Tibial nerve (tissue), 4 donors: ENCODE results near the gene KCNJ9.

ENCODE experiments used
- CTCF ChIP-seq, 5 experiments: fragments of 200-600 bp in 3 of 5; fragments of 450-650 bp in 2 of 5; sonication (generic) in 3 of 5; IDR thresholded peaks; one replicate each; pipeline ENCODE4 v1.5.1; 2016 to 2019; ENCODE audit warnings: antibody characterized with exemption in 5 of 5, mild to moderate bottlenecking in 3 of 5, moderate library complexity in 2 of 5
- EP300 ChIP-seq, 2 donors: sonication (generic); formaldehyde crosslinking; IDR thresholded peaks; one replicate each; pipeline ENCODE4 v1.6.1; 2017; ENCODE audit warnings: antibody characterized with exemption in 2 of 2, mild to moderate bottlenecking in 1 of 2
- POLR2A ChIP-seq, 2 donors: fragments of 450-650 bp; IDR thresholded peaks; one replicate each; pipeline ENCODE4 v1.6.1; 2017; ENCODE audit warnings: antibody characterized with exemption in 2 of 2, mild to moderate bottlenecking in 2 of 2, moderate library complexity in 2 of 2

- no peak for TF ChIP-seq CTCF (IDR thresholded peaks at IDR 0.05)
- TF ChIP-seq EP300 (IDR thresholded peaks at IDR 0.05): no peak
- no peak for TF ChIP-seq POLR2A (IDR thresholded peaks at IDR 0.05)
Observed at GRCh38 chr1:160136121-160136925, 55.0 kb downstream of the KCNJ9 start.
